RPMI8226 (cell line): ENCODE data around the gene STX17.
"Not testable (repeated sequence)": the region's sequence is repeated elsewhere in the genome, so short reads cannot be mapped to it uniquely, and the experiment has no call there.

Experiments
- DNase-seq: peaks from one replicate; pipeline ENCODE4 v3.0.0-alpha.2; 2015

Gene STX17

DNA sequence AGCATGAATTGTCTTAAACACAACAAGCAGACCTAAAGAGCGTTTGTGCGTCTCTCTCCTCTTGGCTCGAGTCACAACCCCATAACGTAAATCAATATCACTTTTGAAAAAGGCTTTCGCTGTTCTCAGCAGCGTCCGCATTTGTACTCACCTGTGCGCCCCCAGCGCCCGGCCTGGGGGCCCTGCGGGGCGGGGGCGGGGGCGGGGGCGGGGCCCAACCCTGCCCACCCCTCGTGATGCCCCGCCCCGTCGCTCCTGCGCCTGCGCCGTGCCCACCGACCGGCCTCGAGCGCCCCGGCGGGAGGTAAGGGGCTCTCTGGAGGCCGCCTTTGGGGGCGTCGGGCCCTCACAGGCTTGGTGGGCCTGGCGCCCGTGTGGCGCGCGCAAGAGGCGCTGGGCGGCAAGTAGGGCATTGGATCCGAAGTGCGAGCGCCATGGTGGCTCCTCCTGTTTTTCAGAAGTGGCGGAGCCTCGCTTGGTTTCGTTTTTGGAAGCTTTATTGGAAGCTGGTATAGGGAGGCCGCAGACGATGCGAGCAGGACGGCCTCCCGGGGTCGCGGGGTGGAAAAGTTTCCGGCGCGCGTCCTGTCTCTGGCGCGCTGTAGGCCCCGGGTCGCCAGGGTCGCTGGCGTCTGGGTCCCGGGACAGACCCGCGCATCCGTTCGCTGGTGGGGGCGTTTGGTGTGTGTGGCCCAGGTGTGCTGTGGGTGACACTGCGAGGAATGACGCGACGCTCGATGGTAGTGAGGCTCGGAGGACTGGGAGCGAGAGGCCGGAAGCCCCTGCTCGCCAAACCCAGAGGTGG, at the start of gene STX17:
STX17 (plus strand) TSS at position 252 of the 805 bp plus-strand sequence. CDS start 8,586 bp downstream, outside the sequence.
- DNase-seq, result peak; percentile 78

DNA sequence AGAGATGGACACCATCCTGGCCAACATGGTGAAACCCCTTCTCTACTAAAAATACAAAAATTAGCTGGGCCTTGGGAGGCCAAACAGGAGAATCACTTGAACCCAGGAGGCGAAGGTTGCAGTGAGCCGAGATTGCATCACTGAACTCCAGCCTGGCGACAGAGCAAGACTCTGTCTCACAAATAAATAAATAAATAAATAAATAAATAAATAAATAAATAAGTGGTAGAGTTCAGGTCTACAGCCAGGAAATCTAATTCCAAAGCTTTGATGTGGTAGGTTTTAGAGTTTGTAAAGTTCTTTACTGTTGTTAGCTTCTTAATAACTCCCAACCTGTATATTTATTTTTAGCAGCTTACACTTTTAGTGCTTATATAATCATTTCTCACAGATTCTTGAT, 48.9 kb upstream of the STX17 start:
- not testable (repeated sequence) for DNase-seq

DNA sequence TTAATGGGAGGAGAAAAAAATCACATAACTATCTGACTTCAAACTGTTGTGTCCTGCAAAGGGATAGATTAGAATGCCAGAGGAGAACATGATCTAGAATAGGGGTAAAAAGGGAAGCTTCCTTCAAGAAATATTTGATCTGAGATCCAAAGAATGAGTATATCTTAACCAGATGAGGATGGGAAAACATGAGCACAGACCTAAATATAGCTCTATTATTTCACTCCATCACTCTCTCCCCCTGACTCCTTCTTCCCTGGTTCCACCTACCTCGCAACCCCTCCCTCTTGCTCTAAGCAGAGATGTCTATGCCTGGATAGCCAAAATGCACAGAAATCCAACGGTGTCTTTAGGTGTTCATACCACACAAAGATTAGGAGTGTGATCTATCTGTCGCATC, 48.4 kb upstream of the STX17 start:
- no peak for DNase-seq

DNA sequence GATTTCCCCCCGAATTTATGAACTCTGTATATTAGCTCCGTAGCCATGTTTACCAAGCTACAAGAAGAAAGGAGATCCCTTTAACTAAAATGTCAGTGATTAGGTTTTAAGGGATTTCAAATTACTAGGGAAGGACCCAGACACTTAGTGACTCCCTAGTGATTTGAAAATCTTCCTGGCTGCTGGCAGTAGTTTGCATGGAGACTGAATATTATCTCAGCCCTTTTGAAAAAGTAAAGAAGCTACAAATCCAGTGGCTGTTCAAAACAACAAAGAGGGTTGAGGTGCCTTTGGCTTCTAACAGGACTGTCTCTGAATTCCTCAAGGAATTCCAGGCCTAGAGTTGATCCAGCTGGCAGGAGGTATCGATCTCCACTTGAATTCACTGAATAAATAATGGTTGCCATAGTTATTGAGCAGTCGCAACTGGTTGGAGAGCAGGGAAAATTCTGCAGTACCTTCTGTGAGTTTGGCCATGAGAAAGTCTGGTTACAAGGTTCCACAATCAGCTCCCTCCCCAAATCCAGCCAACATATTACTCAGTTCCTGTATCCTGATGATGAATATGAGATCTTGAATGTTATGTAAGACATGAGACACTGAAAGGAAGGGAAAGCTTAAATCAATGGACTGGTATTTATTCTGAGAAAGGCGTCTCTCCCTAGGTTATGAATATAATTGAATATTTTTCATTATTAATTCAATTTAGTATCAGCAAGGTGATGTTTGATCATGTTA, 47.0 kb upstream of the STX17 start:
- DNase-seq, result no peak

DNA sequence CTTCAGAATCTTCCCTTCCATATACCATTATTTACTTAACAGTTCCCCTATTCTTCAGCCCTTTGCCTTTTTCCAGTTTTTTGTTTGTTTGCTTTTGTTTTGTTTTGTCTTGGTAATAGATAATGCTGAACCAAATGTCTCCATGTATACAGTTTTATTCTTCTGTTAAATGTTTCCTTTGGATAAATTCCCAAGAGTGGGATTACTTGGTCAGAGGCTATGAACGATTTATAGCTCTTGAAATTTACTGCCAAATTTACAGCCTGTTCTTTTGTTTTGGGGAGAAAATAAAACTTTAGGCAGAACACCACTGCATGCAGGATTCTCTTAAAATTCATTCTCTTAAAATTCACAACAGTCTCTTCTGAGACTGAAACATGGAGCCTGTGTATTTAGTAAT, 46.2 kb upstream of the STX17 start:
- no peak for DNase-seq

DNA sequence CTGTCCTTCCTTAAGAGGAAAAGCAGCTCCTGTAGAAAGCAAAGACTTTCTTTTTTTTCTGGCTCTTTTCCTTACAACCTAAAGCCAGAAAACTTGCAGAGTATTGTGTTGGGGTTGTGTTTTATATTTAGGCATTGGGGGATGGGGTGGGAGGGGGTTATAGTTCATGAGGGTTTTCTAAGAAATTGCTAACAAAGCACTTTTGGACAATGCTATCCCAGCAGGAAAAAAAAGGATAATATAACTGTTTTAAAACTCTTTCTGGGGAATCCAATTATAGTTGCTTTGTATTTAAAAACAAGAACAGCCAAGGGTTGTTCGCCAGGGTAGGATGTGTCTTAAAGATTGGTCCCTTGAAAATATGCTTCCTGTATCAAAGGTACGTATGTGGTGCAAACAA, 42.5 kb upstream of the STX17 start:
- no peak for DNase-seq

DNA sequence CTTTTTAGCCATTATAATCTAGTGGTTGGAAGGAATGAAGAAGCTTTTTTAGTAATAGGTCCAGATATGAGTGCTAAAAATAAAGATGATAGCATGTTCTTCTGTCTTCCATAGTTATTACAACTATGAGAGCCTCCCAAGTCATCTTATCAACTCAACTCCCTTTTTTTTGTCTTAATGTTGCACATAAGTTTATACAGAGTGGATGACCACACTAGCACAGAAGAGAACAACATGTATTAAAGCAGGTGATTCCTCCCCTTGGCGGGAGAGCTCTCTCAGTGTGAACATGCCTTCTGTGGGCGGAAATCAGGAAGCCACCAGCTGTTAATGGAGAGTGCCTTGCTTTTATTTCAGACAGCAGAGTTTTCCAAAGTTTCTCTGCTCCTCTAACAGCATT, 40.1 kb upstream of the STX17 start:
- DNase-seq, result no peak

DNA sequence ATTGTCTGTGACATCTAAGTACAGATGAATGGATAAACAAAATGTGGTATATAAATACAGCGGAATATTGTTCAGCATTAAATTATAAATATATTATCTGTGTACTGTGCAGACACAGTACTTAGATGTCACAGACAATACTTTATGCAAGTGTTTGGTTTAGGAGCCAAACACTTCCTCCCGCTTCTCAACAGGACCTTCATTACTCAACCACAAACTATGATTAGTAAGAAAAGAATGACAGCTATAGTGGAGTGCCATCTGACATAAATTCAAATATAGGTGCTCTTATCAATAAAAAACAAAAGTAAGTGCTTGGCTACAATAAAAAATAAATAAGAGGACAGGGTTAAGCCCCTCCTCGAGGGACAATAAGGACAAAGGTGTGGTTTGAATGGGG, 38.9 kb upstream of the STX17 start:
- DNase-seq, result no peak

DNA sequence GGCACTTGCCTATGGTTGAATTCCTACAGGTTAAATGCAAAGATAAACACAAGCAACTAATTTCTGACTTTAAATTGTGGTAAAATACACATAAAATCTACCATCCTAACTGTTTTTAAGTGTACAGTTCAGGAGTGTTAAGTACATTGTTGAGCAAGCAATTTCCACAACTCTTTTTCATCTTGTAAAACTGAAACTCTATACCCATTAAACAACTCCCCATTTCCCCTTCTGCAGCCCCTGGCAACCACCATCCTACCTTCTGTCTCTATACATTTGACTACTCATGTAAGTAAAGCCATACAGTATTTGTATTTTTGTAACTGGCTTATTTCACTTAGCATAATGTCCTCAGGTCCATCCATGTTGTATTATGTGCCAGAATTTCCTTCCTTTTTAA, 38.5 kb upstream of the STX17 start:
- no peak for DNase-seq

DNA sequence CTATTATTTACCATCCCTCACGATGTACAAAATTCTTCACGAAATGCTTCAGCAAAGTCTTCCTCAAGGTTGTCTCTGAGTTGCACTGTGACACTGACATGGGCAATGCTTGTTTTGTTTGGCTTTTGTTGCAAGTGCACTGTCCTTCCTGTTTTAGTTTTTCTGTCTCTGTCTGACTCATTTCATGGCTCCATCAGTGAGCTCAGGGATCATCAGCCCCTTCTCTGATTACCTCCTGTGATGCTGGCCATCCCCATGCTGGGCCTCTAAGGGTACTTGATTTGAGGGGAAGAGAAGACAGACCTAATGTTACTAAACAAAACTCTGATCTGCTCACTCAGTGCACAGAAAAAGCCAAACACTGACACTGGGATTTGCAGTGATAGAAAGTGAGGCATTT, 37.6 kb upstream of the STX17 start:
- DNase-seq, result no peak

DNA sequence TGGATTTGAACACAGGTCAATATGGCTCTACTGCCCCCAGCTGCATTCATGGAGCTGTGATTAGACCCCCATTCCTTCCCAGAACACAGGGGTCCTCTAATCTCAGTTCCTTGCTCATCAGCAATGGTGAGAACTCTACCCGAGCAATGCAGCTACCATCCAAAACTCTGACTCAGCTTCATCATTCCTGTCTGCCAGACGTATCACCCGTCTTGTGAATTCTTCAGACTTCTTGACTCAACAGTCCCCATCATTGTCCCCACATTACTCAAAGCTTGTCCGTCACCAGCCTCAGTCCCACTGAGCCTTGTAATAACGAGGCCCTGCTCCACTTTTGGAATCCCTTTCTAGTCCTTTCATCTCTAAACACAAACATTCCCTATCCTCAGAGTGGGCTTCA, 36.3 kb upstream of the STX17 start:
- no peak for DNase-seq

DNA sequence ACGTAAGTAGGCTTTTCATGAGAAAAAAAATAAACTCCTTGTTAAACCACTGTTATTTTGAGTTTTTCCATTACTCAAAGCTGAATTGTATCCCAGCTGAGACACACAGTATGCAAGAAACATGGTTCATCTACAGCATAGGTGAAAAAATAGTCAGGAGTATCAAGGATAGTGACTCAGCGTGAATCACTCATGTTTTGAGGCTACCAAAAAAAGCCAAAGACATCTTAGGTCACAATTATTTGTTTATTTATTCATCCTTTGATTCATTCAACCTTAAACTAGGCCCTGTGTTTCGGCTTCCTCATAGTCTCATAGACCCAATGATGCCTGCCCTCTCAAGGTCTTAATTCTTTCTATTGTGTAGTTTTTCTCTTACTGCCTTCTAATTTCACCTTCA, 32.9 kb upstream of the STX17 start:
- no peak for DNase-seq

DNA sequence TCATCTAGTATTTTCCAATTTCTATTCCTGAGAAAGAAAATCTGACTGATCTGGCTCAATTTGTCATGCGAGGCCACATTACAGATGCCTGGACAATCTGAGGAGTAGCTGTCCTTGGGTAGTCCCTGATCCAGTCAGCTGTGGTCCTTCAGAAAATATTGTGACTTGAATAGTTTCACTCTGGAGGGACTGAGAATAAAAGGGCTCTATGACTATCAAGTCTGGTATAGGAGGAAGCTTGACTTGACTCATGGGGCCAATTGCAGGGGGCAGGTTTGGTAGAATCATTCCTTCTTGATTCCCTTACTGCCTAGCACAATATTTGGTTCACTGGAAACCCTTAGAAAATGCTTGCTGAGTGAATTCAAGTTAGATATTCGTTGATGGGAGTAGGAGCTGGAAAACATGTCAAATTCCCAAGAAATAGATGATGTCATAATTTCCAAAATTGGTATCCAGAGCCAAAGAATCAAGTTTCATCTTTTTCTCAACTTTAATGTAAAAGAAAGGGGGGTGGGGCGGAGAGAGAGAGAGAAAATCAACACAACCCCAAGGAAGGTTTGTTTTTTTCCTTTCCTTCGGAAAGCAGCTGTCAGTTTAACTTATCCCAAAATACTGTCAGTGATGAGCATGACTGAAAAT, 32.4 kb upstream of the STX17 start:
- DNase-seq, result no peak

DNA sequence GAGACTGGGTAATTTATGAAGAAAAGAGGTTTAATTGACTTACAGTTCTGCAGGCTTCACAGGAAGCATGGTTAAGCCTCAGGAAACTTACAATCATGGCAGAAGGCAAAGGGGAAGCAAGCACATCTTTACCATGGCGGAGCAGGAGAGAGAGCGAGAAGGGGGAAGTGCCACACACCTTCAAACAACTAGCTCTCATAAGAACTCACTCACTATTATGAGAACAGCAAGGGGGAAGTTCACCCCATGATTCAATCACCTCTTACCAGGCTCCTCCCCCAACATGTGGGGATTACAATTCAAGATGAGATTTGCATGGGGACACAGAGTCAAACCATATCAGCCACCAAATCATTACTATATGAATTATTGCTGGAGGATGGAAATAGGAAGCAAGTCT, 30.3 kb upstream of the STX17 start:
- DNase-seq, result no peak

DNA sequence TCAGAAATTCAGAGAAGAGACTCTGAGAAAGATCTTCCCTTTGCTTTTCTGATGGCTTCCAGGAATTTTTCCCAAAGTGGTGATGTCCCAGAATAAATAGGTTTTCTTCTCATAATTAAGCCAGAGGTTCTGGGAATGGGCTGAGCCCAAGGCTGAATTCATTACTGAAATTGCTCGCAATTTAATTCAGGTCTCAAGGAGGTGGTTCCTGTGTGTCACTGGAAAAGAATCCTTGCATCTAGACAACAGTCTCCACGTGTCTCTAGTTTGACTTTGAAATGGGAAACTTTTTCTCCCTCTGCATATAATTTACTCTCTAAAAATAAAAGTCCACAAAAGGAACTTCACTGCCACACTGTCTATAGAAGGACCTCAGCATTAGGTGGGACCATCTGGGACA, 27.8 kb upstream of the STX17 start:
- DNase-seq, result no peak

DNA sequence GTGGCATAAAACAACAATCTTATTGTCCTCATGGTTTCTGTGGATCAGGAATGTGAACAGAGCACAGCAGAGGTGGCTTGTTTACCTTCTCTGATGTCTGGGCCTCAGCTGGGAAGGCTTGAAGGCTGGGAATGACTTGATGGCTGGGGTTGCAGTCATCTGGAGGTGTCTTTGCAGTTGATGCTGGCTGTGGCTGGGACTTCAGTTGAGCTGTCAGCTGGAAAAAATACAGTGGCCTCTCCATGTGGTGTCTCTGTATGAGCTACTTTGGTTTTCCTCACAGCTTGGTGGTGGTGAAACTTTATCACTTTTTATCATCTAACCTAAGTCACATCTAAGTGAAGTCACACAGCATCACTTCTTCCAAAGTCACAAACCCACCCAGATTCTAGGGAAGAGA, 24.7 kb upstream of the STX17 start:
- DNase-seq, result no peak

DNA sequence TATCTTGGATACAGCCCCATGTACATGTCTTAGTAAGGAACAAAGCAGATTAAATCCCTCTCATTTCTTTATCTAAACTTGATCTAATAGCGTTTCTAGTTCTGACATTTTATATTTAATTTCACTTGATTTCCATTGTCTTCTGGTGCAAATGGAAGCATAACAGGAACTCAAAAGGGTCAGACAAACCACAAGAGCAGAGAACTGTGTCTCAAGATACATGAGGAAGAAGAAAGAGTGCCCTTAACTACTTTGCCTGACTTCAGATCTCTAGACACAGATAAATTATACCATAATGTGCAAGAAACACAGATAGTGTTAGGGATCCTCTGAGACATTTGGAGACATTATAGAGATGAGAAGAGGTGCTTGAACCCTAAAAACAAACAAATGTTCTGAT, 20.7 kb upstream of the STX17 start:
- no peak for DNase-seq

DNA sequence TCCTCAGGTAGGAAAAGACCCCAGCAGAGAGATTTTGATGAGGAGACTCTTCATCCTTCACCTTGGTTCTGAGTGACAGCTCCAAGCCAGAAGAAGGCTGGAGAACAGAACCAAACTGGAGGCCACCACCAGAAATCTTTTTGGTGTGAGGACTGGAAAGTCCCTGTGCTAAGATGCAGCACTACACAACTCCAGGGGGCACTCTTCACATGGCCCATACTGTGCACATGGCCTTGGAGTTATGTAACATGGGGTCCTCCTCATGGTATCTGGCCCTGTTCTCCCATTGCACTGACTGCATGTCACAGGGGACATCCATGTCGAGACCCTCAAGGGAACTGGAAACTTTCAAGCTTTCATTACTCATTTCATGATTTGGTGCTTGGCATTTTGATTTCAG, 17.3 kb upstream of the STX17 start:
- DNase-seq, result no peak

DNA sequence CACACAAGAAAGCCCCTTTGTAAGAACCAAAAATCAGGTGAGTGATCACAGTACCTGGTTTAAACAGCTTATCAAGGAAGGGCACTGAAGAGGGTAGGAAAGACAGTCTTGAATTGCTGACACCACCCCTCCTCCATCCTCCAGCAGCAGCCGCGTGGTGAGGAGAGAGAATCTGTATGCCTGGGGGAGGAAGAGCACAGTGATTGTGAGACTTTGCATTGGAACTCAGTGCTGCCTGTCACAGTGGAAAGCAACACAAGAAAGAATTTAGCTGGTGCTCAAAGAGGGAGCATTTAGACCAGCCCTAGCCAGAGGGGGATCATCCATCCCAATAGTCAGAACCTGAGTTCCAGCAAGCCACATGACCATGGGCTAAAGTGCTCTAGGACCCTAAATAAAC, 11.6 kb upstream of the STX17 start:
- no peak for DNase-seq

DNA sequence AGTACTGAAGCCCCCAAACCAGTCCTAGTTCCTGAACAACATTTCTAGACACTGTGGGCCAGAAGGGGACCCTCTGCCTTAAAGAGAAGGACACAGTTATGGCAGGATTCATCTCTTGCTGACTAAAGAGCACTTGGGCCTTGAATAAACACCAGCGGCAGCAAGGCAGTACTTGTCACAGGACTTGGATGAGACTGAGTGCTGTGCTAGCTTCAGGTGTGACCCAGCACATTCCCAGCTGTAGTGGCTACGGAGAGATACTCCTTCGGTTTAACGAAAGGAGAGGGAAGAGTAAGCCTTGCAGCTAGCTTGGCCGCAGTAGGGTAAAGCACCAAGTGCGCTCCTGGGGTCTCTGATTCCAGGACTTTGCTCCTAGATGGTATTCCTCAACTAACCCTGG, 10.9 kb upstream of the STX17 start:
- DNase-seq, result no peak

DNA sequence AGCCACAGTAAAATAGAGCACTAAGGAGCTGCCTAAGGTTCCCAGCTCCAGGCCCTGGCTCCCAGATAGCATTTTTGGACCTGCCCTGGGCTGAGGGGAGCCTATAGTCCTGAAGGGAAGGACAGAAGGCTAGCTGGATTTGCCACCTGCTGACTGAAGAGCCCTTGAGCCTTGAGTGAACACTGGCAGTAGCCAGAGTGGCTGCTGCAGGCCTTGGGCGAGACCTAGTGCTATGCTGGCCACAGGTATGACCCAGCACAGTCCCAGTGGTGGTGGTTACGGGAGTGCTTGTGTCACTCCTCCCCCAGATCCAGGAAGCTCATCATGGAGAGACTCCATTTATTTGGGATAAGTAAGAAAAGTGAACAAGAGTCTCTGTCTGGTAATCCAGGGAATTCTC, 10.3 kb upstream of the STX17 start:
- no peak for DNase-seq

DNA sequence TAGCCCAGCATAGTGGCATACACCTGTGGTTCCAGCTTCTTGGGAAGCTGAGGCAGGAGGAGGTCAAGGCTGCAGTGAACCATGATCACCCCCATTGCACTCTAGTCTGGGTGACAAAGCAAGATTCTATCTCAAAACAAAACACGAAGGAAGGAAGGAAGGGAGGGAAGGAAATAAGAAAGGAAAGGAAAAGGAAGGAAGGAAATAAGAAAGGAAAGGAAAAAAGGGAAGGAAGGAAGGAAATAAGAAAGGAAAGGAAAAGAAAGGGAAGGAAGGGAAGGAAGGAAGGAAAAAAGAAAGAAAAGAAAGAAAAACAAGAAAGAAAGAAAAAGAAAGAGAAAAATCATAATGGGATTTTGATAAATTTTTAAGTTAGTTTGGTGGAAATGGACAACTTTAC, 3.1 kb upstream of the STX17 start:
- no peak for DNase-seq

DNA sequence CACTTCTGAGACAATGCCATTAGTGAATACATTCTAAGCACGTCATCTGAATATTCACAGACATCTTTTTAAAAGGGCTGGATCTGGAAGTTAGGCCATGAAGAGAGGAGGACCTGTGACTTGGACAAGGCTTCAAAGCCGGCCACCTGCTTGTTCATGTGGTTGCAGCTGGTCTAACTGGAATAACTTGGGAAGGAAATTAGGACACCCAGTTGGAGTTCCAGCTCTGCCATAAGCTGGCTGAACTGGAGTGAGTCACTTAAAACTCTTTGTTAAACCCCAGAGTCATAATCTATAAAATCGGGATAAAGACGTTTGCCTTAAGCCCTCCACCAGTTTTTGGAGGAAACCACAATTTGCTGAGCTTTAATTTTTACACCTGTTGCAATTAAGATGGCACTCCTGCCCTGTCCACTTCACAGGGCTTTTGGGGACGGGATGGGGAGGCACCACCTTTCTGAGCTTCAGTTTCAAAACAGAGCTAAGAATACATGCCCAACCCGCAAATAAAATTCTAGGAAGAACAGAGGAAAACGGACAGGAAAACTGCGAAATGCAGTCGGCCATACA, 536 bp upstream of the STX17 start:
- DNase-seq, result peak; percentile 18

DNA sequence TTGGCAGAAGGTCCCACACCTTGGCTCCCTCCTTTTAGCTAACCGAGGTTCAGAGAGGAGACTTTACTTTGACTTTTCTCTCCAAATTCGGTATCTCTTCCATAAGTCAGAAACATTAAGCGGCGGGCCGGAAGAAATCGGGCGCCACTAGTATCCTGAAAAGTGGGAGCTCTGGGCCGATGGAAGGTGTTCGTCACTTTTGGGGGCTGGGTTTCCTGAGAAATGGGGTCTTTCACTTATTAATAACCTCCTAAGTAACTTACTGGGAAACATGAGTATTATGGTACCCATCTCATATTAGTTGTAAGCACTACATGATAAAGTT, 716 bp downstream of the STX17 start:
- DNase-seq, result no peak
